H1 (cell line): ENCODE measurements around the gene CUTA. TPM values are rescaled to one million over a fixed set of nuclear protein-coding genes. Genes with fewer than 3 reads are reported as not detected.

Experiments used
- CBX8 ChIP-seq: fragments of 300-800, 300-1000 bp; sonication (generic); IDR thresholded peaks from 2 replicates; pipeline ENCODE4 v1.7.1; 2016; ENCODE audit warnings: low read depth, low read length, borderline replicate concordance
- CHD2 ChIP-seq: IDR thresholded peaks from 2 replicates; pipeline ENCODE4 v1.6.1; 2012; ENCODE audit warnings: low read length, improper control_type of control experiment
- JUN ChIP-seq: IDR thresholded peaks from 2 replicates; pipeline ENCODE4 v1.6.1; 2011; ENCODE audit warnings: low read depth, mild to moderate bottlenecking, improper control_type of control experiment, low read length
- PHF8 ChIP-seq: fragments of 200-600 bp; sonication (generic); conservative IDR thresholded peaks from 2 replicates; pipeline ENCODE4 v1.7.1; 2012; ENCODE audit warnings: low read depth, mild to moderate bottlenecking, inconsistent platforms, low read length, moderate library complexity
- polyA plus RNA-seq, 7 experiments: library from polyadenylated mRNA; depleted of rRNA in 3 of 7; stranded (reverse) in 5 of 7; unstranded in 2 of 7; fragments of >200 nt in 5 of 7; fragments of 200-250 nt in 2 of 7; gene quantifications; 1 replicate in 5 of 7; 2 replicates in 1 of 7; 4 replicates in 1 of 7; pipeline versions ENCODE4 v1.2.1 to v1.2.3, GENCODE V29; 2011 to 2013; ENCODE audit warnings: missing spikeins in 2 of 7, mixed read lengths in 2 of 7
- total RNA-seq: library from RNA; stranded (reverse); fragmentation: NEBNext Ultra II Directional; extraction: Animal tissue kit (Norgen Biotek cat#: 25700); gene quantifications from 2 replicates; pipeline ENCODE4 v1.2.1, GENCODE V29; 2021
- TF ChIP-seq, protein P1 (sequence below), 3 experiments: IDR thresholded peaks; 1 replicate in 2 of 3; 2 replicates in 1 of 3; pipeline versions ENCODE4 v1.5.1 to v1.6.1; 2011; ENCODE audit warnings: low read length in 3 of 3, mild to moderate bottlenecking in 3 of 3, inconsistent platforms in 2 of 3, low read depth in 1 of 3, moderate library complexity in 1 of 3; ENCODE audit not compliant: insufficient read depth in 1 of 3; ENCODE audit errors: control extremely low read depth in 1 of 3
- TF ChIP-seq, protein P2 (sequence below): fragments of 300-600 bp; sonication (generic); IDR thresholded peaks from 2 replicates; pipeline ENCODE4 v1.7.1; 2012; ENCODE audit warnings: low read length, moderate library complexity, mild to moderate bottlenecking, inconsistent platforms; ENCODE audit not compliant: insufficient replicate concordance

CUTA gene
- total and polyA plus RNA-seq, 2 of the 8 experiments (the other 6 are each of a cell fraction or from before 2014, with no cell fraction given), result 297 to 460 TPM

DNA sequence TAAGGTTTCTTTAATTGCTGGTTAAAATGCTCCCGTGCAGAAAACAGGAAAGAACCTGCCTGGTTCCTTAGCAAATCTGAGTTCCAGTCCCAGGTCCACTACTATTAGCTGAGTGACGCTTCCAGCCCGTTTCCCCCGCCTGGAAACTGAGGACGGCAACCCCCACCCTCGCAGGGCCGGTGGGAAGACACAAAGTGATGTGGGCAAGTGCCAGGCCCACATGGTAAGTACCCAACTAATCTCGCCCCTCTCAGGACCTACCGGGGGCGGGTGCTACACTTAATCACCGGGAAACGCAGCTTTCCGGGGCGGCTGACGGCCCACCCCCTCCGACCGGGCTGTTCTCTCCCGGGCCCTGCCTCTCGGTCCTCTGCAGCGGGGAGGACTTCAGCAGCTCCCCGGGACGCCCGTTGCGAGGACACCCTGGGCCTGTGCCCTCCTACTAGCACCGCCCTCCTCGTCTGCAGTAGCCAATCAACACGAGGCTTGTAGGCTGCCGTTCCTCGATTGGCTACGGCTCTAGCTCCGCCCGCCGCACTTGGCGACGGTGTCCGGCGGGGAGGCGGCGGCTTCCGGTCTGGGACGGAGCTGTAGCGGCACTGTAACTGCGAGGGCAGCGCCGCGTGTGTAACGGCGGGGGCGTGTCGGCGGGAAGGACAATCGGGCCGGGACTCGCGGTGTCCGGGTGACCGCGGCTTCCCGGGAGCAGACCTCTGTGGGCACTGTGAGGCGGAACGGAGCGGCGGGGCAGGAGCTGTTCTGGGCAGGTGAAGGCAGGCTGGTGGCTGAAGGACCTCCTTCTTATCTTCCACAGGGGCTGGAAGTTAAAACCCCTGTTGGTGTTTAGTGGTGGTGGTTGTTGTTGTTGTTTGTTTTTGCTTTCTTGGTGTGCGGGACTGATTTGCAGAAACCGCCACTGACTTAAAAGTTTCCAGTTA lies 36.4 kb upstream of the CUTA start, which contains the start of gene ZBTB9 (continued):
- TF ChIP-seq, protein P1, sequence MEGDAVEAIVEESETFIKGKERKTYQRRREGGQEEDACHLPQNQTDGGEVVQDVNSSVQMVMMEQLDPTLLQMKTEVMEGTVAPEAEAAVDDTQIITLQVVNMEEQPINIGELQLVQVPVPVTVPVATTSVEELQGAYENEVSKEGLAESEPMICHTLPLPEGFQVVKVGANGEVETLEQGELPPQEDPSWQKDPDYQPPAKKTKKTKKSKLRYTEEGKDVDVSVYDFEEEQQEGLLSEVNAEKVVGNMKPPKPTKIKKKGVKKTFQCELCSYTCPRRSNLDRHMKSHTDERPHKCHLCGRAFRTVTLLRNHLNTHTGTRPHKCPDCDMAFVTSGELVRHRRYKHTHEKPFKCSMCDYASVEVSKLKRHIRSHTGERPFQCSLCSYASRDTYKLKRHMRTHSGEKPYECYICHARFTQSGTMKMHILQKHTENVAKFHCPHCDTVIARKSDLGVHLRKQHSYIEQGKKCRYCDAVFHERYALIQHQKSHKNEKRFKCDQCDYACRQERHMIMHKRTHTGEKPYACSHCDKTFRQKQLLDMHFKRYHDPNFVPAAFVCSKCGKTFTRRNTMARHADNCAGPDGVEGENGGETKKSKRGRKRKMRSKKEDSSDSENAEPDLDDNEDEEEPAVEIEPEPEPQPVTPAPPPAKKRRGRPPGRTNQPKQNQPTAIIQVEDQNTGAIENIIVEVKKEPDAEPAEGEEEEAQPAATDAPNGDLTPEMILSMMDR (IDR thresholded peaks at IDR 0.05; ENCODE audit: control extremely low read depth in 1 of 3, insufficient read depth in 1 of 3, low read depth in 1 of 3, low read length in 3 of 3), result no peak
- TF ChIP-seq, protein P2, sequence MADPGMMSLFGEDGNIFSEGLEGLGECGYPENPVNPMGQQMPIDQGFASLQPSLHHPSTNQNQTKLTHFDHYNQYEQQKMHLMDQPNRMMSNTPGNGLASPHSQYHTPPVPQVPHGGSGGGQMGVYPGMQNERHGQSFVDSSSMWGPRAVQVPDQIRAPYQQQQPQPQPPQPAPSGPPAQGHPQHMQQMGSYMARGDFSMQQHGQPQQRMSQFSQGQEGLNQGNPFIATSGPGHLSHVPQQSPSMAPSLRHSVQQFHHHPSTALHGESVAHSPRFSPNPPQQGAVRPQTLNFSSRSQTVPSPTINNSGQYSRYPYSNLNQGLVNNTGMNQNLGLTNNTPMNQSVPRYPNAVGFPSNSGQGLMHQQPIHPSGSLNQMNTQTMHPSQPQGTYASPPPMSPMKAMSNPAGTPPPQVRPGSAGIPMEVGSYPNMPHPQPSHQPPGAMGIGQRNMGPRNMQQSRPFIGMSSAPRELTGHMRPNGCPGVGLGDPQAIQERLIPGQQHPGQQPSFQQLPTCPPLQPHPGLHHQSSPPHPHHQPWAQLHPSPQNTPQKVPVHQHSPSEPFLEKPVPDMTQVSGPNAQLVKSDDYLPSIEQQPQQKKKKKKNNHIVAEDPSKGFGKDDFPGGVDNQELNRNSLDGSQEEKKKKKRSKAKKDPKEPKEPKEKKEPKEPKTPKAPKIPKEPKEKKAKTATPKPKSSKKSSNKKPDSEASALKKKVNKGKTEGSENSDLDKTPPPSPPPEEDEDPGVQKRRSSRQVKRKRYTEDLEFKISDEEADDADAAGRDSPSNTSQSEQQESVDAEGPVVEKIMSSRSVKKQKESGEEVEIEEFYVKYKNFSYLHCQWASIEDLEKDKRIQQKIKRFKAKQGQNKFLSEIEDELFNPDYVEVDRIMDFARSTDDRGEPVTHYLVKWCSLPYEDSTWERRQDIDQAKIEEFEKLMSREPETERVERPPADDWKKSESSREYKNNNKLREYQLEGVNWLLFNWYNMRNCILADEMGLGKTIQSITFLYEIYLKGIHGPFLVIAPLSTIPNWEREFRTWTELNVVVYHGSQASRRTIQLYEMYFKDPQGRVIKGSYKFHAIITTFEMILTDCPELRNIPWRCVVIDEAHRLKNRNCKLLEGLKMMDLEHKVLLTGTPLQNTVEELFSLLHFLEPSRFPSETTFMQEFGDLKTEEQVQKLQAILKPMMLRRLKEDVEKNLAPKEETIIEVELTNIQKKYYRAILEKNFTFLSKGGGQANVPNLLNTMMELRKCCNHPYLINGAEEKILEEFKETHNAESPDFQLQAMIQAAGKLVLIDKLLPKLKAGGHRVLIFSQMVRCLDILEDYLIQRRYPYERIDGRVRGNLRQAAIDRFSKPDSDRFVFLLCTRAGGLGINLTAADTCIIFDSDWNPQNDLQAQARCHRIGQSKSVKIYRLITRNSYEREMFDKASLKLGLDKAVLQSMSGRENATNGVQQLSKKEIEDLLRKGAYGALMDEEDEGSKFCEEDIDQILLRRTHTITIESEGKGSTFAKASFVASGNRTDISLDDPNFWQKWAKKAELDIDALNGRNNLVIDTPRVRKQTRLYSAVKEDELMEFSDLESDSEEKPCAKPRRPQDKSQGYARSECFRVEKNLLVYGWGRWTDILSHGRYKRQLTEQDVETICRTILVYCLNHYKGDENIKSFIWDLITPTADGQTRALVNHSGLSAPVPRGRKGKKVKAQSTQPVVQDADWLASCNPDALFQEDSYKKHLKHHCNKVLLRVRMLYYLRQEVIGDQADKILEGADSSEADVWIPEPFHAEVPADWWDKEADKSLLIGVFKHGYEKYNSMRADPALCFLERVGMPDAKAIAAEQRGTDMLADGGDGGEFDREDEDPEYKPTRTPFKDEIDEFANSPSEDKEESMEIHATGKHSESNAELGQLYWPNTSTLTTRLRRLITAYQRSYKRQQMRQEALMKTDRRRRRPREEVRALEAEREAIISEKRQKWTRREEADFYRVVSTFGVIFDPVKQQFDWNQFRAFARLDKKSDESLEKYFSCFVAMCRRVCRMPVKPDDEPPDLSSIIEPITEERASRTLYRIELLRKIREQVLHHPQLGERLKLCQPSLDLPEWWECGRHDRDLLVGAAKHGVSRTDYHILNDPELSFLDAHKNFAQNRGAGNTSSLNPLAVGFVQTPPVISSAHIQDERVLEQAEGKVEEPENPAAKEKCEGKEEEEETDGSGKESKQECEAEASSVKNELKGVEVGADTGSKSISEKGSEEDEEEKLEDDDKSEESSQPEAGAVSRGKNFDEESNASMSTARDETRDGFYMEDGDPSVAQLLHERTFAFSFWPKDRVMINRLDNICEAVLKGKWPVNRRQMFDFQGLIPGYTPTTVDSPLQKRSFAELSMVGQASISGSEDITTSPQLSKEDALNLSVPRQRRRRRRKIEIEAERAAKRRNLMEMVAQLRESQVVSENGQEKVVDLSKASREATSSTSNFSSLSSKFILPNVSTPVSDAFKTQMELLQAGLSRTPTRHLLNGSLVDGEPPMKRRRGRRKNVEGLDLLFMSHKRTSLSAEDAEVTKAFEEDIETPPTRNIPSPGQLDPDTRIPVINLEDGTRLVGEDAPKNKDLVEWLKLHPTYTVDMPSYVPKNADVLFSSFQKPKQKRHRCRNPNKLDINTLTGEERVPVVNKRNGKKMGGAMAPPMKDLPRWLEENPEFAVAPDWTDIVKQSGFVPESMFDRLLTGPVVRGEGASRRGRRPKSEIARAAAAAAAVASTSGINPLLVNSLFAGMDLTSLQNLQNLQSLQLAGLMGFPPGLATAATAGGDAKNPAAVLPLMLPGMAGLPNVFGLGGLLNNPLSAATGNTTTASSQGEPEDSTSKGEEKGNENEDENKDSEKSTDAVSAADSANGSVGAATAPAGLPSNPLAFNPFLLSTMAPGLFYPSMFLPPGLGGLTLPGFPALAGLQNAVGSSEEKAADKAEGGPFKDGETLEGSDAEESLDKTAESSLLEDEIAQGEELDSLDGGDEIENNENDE, result no peak
- TF ChIP-seq CHD2 (peak; percentile 72; the same call in 1 of the 2 replicates), PHF8 (peak; percentile 67; the same call in 1 of the 2 replicates), CBX8 (no peak), JUN (no peak)
